GM19324 (cell line): ENCODE data around the gene IFRD2.
"Not testable (repeated sequence)": the region's sequence is repeated elsewhere in the genome, so short reads cannot be mapped to it uniquely, and the experiment has no call there.

Experiments
- ATAC-seq: cut with Tn5 transposase; IDR thresholded peaks from one replicate; pipeline ENCODE4 v1.9.1; 2021; ENCODE audit warnings: mild to moderate bottlenecking, moderate library complexity; ENCODE audit not compliant: unreplicated experiment, low FRiP score

IFRD2 gene

DNA sequence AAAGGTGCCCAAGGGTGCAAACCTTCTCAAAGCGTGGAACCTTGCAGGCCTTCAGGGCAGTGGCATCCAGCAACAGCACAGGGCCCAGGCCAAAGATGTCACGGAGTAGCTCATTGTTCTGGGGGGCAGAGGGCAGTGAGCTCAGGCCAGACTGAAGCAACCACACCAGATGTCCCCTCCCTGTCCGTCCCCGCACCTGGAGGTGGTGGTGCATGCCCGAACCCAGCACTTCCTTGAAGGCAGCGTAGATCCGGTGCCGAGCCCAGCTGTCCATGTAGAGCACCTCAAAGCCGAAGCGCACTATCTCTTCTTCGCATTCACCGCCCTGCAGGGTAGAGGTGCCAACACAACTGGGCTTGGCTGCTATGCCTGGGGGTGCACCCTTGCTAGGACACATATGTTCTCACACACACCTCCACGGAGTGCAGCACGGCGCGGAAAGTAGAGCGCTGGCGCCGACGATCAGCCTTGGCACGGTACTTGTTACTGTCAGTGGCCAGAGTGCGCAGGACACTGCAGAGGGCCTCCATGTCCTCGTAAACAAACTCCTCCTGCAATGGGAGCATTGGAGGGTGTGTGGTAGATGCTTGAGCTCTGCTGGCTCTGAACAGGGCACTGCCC is 3.7 kb downstream of the IFRD2 start:
- ATAC-seq, result no peak

DNA sequence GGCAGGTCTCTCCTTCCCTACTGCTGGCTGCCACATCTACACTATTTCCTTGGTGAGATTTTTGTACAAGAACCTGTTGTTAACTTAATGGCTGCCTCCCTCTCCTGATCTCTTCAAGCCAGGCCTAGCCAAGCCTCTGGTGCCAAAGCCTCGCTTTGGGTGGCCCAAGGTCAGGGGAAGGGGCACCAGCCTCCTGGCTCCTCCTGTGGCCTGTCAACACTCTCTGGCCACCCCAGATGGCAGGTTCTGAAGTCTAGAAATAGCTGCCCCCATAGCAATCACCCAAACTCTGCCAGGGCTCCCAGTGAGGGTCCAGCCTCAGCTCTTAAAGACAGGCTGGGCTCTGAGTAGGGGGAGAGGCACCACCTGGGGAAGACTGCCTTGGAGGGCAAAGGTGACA is 5.0 kb downstream of the IFRD2 start:
- no peak for ATAC-seq

DNA sequence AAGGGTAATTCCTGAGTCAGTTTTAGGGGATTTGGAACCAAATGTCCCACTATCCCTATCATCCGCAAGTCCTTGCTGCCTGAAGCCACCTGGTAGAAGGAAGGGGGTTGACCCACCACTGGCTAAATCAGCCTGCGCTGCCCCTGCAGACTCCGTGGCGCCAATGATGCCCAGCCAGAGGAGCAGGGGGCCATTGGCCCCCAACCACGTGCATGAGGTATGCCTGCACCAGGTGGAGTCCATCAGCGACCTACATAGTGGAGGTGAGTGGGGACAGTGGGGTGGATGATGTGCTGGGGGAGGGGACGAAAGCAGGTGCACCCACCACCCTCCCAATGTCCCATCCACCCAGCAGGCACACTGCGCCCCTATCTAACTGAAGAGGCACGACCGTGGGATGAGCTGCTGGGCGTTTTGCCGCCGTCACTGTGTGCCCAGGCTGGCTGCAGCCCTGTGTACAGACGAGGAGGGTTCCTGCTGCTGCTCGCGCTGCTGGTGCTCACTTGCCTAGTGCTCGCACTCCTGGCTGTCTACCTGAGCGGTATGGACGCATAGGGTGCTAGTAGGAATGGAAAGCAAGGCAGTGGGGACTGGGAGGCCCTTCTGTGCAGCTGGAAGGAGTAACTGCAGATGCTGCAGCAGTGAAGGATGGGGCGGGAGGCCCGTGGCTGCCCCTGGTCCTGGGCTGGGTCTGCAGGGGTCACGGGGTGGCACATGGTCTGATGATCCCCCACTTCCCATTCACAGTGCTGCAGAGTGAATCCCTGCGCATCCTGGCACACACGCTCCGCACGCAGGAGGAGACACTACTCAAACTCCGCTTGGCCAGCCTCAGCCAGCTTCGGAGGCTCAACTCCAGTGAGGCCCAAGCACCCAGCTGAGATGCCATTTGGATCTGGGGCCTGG is 5.7 kb downstream of the IFRD2 start:
- no peak for ATAC-seq

DNA sequence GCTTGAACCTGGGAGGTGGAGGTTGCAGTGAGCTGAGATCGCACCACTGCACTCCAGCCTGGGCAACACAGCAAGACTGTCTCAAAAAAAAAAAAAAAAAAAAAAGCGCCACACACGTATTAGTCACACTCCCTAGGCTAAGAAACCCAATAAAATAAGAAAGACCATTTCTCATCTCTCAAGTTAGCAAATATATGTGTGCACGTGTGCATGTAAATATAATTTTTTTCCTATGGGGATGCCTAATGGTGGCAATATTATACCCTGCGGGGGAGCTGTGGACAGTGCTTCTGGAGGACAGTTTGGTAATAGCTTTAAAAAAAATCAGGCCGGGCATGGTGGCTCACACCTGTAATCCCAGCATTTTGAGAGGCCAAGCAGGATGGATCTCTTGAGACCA is 8.1 kb downstream of the IFRD2 start:
- not testable (repeated sequence) for ATAC-seq

DNA sequence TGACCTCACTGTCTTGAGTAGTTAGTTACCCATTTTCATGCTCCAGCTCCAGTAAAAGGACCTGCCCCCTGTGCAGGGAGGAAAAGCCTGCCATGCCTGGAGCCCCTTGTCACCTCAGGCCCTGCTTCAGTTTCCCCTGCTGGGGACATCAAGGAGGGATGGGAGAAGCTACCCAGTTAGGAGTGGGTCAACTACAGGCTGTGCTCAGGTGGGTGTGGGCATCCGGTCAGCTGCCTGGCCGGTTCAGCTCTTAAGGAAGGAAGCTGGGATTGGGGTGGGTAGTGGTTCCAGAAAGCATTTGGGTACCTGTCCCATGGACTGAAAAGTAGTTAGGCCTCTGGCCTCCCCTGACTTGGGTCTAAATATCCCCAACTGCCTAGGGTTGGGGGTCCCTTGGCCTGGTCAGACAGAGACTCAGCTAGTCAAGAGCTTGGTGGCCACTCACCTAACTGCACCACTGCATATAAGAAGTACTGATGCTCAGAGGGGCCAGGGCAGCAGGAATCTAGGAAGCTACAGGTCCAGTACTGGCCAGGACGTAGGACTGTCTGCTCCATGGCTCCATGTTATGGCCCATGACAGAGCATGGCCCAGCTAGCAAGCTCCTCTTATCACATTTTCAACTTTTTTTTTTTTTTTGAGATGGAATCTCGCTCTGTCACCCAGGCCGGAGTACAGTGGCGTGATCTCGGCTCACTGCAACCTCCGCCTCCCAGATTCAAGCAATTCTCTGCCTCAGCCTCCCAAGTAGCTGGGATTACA is 12.8 kb downstream of the IFRD2 start:
- ATAC-seq, result no peak

DNA sequence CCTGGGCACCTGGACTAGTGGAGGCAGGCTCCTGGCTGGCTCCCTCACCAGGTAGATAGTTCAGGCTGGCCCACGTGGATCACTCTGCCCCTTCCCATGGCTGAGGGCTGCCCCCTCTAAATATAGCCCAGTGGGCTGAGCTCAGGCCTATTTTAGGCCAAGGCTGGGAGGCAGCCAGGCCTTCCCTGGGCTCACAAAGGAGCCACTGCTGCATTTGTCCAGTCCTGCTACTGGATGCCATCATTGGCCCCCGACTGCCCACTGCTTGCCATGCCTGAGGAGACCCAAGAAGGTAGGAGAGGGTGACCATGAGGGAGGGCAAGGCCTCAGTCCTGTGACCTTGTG is 13.4 kb downstream of the IFRD2 start, which contains the start of gene LSMEM2:
Gene LSMEM2 (plus strand): TSS at position 208 of the 345 bp plus-strand sequence. CDS start 27 bp downstream, at position 235.
- no peak for ATAC-seq

DNA sequence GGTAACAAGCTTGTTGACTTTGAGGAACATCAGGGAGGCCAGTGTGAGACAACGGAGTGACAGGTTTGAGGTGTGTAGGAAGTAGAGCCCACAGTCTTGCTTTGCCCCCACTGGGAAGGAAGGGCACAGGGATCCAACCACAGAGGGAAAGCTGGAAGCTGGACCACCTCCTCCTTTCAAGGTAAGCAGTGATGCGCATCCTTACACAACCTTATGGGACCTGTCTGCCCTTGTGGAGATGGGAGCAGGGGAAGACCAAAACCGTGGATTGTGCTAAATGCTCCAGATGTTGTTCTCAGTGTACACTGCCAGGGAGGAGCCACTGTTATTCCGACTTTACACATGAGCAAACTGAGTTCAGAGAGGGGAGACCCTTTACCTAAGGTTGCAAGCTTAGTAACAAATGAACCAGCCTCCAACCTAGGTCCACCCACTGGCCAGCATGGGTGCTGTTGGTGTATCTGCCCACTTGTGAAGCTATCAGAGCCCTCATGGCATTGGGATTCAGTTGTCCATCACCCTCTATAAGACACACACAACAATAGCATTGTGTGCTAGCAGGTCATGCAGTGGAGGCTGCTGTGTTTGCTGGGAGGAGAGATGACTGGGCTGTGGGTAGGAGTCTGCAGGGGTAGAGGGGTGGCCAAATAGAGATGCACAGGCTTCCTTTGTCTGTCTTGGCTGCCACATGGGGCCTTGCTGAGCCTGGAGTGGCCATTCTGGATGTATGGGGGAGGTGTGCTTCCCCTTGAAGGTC is 13.9 kb downstream of the IFRD2 start:
- ATAC-seq, result no peak

DNA sequence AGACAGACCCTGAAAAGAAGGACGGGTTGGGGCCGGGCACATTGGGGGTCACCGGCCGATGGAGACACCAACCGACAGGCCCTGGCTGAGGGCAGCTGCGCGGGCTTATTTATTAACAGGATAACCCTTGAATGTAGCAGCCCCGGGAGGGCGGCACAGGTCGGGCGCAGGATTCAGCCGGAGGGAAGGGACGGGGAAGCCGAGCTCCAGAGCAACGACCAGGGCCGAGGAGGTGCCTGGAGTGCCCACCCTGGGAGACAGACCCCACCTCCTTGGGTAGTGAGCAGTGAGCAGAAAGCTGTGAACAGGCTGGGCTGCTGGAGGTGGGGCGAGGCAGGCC is 15.5 kb downstream of the IFRD2 start:
- ATAC-seq, result no peak

DNA sequence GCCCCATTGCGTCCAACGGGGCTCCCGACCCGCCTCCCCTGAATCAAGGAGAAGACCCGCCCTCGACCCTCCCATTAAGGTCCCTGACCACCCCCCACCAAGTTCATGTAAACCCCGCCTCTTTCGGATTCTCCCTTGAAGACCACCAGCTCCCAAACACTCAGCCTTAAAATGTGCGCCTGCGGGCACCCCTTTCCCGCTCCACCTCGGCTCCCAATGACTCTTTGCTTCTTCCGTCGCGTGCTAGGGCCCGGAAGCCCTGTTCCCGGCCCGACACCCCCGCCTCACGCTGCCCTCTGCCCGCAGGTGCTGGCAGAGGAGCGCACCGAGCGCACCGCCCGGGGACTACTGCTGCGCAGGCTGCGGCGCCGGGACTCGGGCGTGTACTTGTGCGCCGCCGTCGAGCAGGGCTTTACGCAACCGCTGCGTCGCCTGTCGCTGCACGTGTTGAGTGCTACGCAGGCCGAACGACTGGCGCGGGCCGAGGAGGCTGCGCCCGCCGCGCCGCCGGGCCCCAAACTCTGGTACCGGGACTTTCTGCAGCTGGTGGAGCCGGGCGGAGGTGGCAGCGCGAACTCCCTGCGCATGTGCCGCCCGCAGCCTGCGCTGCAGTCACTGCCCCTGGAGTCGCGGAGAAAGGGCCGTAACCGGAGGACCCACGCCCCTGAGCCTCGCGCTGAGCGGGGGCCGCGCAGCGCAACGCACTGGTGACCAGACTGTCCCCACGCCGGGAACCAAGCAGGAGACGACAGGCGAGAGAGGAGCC is 16.1 kb downstream of the IFRD2 start:
- ATAC-seq, result no peak

DNA sequence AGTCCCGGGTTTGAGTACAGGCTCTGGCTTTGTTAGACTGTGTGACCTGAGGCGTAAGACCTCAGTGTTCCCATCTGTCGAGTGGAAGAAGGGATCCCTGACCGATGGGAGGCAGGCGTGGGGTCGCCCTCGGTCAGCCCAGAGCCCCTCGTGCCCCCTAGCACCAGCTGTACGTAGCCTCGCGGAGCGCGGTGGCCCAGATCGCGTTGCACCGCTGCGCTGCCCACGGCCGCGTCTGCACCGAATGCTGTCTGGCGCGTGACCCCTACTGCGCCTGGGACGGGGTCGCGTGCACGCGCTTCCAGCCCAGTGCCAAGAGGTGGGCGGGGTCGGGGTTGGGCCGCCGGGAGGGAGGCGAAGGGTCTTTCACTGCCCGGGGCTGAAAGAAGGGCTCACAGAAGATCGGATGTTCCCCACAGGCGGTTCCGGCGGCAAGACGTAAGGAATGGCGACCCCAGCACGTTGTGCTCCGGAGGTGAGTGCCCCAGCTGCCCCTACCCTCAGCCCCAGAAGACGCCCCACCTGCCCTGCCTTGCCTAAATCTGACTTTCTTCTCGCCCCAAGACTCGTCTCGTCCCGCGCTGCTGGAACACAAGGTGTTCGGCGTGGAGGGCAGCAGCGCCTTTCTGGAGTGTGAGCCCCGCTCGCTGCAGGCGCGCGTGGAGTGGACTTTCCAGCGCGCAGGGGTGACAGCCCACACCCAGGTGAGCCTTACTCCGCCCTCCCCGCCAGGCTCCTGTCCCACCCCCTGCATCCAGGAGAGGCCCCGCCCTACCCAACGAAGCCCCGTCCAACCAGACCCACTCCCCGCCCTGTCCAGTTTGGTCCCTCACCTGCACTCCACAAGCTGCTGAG is 16.9 kb downstream of the IFRD2 start:
- no peak for ATAC-seq

DNA sequence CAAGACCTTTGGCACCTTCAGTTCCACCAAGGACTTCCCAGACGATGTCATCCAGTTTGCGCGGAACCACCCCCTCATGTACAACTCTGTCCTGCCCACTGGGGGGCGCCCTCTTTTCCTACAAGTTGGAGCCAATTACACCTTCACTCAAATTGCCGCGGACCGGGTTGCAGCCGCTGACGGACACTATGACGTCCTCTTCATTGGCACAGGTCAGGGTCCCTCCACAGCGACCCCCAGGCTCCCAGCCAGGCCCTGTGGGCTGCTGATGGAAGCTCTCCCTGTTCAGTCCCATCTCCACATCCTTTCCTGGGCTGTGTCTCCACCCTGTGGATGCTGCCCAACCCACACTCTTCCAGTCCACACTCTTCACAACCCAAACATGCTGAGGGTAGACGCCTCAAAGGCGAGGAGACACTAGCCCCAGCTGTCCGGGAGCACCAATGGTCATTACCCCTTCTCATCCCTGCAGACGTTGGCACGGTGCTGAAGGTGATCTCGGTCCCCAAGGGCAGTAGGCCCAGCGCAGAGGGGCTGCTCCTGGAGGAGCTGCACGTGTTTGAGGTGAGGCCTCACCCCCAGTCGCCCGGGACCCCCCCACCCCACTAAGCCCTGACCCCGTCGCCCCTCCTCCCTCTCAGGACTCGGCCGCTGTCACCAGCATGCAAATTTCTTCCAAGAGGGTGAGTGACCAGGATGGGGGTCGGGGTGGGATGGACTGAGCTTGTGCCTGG is 17.7 kb downstream of the IFRD2 start:
- ATAC-seq, result no peak

DNA sequence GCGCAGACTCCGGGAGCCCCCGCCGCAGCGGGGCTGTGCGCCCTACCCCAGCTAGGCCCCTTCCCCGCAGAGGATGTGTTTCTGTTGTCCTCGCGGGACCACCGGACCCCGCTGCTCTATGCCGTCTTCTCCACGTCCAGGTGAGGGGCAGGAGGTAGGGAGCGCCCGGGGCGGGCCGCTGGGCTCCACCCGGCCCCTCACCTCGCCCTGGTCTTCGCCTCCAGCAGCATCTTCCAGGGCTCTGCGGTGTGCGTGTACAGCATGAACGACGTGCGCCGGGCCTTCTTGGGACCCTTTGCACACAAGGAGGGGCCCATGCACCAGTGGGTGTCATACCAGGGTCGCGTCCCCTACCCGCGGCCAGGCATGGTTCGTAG is 18.6 kb downstream of the IFRD2 start:
- no peak for ATAC-seq

DNA sequence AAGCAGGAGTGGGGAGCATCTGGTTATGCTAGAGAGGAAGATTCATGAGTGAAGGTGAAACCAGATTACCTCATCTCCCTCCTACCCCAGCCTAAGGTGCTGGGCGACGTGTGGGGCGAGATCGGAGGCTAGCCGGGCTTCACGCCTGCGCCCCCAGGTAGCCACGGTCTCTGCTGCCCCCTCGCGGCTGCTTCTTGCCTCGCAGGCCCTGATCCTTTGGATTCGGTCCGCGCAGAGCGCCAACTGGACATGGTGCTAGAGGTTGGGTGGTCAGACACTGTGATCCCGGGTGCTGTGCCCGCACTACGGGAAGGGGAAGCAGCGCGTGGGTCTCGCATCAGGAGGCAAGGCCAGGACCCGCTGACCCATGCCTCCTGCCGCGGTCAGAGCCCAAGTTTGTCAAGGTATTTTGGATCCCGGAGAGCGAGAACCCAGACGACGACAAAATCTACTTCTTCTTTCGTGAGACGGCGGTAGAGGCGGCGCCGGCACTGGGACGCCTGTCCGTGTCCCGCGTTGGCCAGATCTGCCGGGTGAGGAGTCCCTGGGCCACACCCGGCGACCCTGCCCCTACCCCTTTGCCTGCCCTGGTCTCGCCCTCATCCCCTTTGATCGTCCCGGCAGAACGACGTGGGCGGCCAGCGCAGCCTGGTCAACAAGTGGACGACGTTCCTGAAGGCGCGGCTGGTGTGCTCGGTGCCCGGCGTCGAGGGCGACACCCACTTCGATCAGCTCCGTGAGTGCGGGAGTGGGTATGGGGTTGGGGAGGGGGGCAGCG is 19.1 kb downstream of the IFRD2 start:
- ATAC-seq, result peak; percentile 47

DNA sequence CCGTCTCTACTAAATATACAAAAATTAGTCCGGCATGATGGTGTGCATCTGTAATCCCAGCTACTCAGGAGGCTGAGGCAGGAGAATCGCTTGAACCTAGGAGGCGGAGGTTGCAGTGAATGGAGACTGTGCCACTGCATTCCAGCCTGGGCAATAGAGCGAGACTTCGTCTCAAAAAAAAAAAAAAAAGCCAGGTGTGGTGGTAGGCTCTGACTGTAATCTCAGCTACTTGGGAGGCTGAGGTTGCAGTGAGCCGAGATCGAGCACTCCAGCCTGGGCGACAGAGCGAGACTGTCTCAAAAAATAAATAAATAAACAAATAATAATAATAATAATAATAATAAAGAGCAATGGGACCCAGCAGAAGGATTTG is 19.7 kb downstream of the IFRD2 start:
- not testable (repeated sequence) for ATAC-seq

DNA sequence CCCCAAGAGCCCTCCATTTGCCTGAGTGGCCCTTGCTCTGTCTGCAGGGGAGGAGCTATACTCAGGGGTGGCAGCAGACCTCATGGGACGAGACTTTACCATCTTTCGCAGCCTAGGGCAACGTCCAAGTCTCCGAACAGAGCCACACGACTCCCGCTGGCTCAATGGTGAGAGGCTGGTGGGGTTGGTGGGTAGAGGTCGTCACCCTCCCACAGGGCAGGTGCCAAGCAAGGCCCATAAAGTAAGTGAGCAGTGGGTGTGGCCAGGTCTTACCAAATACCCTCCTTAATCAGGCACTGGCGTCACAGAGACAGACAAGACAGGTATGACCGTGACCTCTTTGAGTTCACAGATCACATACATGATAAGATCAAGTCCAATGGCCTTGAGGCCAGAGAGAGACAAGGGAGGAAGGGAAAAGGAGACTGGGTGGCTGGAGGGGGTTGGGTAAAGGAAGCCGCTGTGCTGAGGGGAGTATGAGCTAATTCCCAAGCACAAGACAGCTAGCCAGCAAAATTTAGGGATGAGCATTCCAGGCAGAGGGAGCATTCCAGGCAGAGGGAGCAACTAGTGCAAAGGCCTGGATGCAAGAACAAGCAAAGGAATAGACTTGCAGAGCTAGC is 20.8 kb downstream of the IFRD2 start:
- ATAC-seq, result no peak

DNA sequence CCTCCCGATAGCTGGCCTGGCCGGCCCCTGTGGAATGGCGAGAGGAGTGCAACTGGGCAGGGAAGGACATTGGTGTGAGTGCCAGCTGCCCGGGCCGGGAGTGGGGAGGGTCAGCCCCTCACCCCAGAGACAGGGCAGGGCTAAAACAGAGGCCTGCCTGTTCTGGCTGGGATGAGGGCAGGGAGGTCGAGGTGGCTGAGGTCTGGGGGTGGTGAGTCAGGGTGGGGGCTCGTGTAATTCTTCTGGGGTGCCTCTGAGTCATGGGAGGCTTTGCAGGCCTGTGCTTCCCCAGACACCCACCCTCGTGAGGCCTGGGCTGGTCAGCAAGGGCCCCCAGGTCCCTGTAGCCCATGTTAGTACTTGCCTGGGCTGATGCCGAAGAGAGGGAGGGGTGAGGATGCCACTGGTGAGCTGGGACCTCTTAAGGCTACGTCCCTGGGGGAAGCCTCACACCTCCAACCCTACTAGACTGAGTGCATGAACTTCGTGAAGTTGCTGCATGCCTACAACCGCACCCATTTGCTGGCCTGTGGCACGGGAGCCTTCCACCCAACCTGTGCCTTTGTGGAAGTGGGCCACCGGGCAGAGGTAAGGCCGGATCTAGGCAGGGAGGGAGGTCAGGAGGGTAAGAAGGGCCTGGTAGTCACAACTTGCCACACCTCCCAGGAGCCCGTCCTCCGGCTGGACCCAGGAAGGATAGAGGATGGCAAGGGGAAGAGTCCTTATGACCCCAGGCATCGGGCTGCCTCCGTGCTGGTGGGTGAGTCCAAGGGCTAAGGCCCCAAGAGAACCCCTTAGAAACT is 21.6 kb downstream of the IFRD2 start:
- no peak for ATAC-seq
